GM19372 (cell line): ENCODE measurements around the gene PIK3CB.
"Not testable (repeated sequence)": the region's sequence is repeated elsewhere in the genome, so short reads cannot be mapped to it uniquely, and the experiment has no call there.

ENCODE experiments used
- ATAC-seq: cut with Tn5 transposase; IDR thresholded peaks from one replicate; pipeline ENCODE4 v1.9.1; 2021; ENCODE audit warnings: mild to moderate bottlenecking, low read depth, moderate library complexity; ENCODE audit not compliant: unreplicated experiment

PIK3CB gene

DNA sequence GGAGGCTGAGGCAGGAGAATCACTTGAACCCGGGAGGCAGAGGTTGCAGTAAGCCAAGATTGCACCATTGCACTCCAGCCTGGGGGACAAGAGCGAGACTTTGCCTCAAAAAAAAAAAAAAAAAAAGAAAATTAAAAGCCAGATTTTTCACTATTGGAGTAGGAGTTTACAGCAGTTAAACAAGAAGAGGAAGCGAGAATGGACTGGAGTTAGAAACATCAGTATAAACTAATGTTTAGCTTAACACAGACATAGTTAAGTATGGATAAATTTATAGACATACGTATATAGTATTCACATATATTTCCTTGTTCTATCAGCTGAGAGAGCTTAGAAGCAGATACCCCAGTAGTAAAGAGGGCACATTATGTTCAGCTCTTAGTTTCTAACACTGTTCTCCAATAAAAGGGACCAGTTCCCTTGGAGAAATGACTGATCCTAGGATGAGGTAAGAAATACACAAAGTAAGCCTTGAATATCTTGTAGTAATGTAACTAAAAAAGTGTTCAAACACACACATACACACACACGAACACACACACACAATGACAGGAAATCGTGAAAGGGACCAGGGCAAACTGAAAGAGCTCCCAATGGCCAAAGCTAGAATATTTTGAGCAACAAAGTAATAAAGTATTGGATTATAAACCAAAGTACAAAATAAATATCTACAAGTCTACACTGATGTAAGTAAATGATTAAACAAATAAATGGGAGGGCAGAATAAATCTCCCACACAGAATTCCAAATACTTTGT is 25.1 kb downstream of the PIK3CB start:
- ATAC-seq: no peak

- no peak for ATAC-seq
Observed at GRCh38 chr3:138806376-138807080, 28.2 kb downstream of the PIK3CB start.

DNA sequence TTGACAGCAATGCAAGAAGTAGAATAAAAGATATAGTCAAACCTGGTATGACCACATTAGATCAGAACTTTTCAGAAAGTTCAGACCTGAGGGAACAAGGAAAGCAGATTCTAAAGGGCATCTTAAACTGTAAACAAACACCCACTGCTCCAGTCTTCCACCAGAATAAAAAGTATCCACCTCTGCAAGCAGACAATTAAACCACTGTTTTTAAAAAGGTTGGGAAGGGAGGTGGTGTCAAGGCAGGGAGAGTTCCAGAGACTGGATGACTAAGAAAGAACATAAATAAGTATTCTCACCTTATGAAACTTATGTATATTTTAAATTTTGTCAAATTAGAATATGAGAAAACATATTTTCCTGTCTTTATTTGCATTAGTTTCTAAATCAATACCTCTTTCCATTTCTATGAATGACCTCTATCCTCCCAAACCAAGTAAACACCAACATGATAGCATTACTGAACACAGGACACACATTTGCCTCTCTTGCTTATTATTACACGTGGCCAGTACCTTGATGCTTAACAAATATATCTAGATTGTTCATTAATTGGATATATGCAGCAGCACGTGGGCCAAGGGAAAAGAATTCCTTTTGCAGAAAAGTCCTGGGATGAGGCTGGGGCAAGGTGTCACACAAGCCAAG is 31.6 kb downstream of the PIK3CB start:
- ATAC-seq: no peak

DNA sequence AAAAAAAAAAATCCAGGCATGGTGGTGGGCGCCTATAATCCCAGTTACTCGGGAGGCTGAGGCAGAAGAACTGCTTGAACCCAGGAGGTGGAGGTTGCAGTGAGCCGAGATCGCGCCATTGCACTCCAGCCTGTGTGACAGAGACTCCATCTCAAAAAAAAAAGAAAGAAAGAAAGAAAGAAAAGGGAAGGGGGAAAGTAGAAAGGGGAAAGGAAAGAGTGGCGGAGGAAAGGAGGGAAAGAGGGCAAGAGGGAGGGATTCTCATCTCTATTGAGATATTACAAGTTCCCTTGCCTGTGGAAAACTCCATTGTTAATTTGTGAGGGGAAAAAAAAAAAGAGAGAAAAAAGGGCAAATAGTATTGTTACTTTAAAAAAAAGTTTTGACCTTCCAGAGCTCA is 32.5 kb downstream of the PIK3CB start:
- not testable (repeated sequence) for ATAC-seq

DNA sequence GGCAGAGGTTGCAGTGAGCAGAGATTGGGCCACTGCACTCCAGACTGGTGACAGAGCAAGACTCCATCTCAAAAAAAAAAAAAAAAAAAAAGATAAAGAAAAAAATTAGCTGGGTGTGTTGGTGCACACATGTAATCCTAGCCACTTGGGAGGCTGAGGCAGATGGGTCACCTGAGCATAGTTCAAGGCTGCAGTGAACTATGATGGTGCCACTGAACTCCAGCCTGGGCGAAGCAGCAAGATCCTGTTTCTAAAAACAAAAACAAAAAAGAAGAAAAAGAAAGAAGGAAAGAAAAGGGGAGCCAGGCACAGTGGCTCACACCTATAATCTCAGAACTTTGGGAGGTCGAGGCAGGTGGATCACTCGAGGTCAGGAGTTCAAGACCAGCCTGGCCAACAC is 32.9 kb downstream of the PIK3CB start:
- ATAC-seq: no peak

DNA sequence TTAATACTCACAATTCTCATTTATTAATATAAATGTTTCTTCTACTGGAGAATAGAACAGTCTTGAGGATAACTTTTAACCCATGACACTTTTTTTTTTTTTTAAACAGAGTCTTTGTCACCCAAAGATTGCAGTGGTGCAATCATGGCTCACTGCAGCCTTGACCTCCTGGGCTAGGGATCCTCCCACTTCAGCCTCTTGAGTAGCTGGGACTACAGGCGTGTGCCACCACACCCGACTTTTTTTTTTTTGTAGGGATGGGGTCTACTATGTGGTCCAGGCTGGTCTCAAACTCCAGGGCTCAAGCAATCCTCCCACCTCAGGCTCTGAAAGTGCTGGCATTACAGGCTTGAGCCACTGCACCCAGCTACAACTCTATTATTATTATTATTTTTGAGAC is 34.5 kb downstream of the PIK3CB start:
- ATAC-seq: no peak

DNA sequence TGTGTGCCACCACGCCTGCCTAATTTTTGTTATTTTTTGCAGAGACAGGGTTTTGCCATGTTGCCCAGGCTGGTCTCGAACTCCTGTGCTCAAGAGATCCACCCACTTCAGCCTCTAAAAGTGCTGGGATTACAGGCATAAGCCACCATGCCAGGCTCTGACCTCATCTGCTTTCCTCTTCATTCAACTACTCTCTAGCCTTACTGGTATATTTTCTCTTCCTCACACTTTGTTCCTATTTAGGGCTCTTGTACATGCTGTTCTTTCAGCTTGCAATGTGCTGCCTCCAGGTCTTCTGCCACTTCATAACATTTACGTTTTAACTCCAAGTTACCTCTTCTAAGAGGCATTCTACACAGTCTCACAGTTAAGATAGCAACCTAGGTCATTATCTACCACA is 34.9 kb downstream of the PIK3CB start:
- ATAC-seq: no peak

DNA sequence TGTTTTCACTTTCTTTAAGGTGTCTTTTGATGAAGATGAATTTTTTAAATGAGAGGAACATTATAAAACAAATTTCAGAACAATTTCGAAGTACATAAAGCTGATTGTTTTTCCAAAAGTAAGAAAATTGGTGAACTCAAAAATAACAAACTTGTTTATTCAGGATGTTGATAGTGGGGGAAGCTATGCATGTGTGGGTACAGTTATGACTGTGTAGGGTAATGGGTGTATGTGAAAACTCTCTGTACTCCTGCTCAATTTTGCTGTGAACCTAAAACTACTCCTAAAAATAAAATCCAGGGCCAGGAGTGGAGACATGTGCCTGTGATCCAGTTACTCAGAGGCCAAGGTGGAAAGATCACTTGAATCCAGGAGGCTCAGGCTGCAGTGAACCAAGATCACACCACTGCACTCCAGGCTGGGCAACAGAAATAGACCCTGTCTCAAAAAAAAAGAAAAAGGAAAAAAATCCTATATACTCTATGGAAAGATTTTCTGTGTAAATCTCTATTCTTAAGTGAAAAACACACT is 37.2 kb downstream of the PIK3CB start:
- ATAC-seq: no peak

DNA sequence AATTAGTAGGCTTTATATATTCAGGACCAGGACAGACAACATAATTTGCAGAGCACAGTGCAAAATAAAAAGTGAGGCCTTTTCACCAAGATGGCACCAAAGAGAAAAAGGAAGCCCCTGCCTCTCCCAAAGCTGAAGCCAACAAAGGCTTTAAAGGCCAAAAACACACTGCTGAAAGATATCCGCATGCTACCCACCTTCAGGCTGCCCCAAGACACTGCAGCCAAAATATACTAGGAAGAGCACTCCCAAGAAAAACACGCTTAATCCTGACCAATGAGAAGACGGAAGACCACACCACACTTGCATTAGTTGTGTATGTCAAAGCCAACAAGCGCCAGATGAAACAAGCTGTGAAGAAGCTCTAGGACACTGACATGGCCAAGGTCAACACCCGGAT is 38.0 kb downstream of the PIK3CB start:
- ATAC-seq: no peak

- no peak for ATAC-seq
Observed at GRCh38 chr3:138786788-138787271, 47.9 kb downstream of the PIK3CB start.

DNA sequence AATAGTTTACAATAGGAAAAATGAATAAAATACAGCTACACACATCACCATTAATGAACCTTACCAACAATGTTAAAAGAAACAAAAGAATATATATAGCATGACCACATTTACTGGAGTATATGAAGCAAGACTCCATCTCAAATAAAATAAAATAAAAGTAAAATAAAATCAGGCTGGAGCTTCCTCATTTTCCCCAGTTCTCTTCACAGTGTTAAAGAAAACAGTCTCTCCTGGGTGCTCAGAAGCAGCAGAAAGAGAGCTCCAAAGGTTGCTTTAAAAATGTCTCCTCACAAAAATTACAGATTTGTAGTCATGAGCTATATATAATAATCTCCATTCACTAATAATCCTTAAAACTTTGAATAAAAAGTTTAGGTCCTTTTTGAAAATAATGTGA is 48.8 kb downstream of the PIK3CB start:
- ATAC-seq: no peak

GRCh38 chr3:138785362-138785857 is 49.3 kb downstream of the PIK3CB start:
- ATAC-seq: not testable (repeated sequence)

GRCh38 chr3:138782755-138783154 is 52.0 kb downstream of the PIK3CB start:
- no peak for ATAC-seq

GRCh38 chr3:138781012-138781470 is 53.7 kb downstream of the PIK3CB start:
- no peak for ATAC-seq

DNA sequence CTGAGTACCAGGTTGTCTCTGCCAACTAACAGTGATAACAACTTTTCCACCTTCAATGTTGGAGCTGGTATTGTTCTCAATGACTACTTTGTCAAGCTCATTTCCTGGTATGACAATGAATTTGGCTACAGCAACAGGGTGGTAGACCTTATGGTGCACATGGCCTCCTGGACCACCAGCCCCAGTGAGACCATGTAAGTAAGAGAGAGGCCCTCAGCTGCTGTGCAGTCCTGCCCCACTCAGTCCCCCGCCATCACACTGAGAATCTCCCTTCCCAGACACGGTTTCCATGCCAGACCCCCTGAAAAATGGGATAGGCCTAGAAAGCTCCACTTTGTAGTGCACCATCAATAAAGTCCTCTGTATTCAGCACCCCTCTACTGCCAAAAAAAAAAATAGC is 56.1 kb downstream of the PIK3CB start:
- ATAC-seq: no peak

DNA sequence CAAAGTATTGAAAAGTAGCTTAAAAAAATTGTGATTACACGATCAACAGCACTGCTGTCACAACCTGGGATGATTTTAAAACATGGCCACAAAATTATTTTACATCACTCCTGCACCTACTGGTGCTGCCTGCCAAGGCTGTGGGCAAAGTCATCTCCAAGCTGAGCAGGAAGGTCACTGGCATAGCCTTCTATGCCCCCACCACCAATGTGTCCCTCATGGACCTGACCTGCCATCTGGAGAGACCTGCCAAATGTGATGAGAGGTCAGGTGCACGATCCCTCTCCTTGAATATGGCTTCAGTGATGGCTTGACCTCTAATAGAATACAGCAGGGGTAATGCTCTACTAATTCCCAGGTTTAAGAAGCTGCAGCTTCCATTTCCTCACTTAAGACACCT is 57.8 kb downstream of the PIK3CB start:
- no peak for ATAC-seq

DNA sequence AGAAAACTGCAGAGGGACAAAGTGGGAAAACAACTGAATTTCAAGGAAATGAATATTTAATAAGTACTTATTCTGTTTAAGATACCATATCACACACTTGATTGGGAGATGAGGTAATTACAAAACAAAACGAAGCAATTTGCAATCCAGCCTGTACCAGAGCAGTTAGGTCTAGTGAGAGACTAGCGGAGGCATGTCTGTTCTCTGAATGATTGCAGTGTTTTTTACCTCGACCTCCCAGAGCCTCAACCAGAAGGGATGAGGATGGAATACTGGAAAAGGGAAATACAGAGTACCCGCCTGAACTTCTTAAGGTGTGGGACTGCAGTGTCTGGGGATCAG is 59.5 kb downstream of the PIK3CB start:
- ATAC-seq: no peak

DNA sequence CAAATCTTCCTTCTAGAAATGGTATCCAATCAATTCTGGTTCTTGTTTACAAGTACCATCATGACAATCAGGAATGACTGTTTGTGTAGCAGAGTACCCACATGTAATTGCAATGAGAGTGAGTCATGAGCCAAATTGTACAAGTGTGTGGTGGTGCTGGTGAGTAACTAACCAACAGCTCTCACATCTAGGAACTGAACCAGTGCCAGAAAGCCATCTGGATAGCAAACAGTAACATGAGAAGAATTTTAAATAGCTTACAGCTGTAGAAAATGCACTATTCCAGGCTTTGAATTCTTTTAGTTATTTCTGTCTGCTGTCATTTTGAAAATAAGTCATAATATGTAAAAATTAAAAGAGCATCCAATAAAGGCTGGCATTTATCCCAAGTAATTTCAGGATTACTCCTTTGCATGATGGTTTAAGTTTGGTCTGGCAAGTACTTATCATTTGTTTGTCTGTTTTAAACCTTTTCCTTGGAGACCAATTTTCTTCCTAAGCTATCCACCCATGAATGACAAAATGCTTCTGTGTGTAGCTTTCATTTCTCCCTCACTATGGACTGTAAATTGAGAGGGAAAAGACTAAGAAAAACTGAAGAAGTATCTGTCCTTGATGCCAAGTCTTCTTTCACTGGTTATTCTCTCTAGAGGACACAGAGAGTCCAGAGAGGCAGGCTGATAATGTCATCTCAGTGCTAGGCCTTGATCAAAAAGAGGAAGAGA is 60.0 kb downstream of the PIK3CB start:
- no peak for ATAC-seq

- no peak for ATAC-seq
Observed at GRCh38 chr3:138771585-138771984, 63.1 kb downstream of the PIK3CB start.

- ATAC-seq: no peak
Observed at GRCh38 chr3:138769616-138770015, 65.1 kb downstream of the PIK3CB start.
